WI38 (cell line): ENCODE measurements around the gene HIPK2.

Experiments used
- H3K4me3 ChIP-seq: 2 replicates; pipeline ENCODE4 v1.5.1; 2011; ENCODE audit warnings: low read depth, mild to moderate bottlenecking, control low read depth, low read length
- CTCF ChIP-seq: IDR thresholded peaks from 2 replicates; pipeline ENCODE4 v1.5.1; 2012; ENCODE audit warnings: low read depth, mild to moderate bottlenecking, control low read depth, low read length

HIPK2 gene

GRCh38 chr7:139582130-139582650 lies 195.6 kb downstream of the HIPK2 start:
- H3K4me3 ChIP-seq = no peak overlapping the region
- TF ChIP-seq CTCF = no peak

GRCh38 chr7:139580435-139580834 lies 197.4 kb downstream of the HIPK2 start:
- no peak for TF ChIP-seq CTCF
- H3K4me3 ChIP-seq = no peak overlapping the region

GRCh38 chr7:139576179-139576973 lies 201.4 kb downstream of the HIPK2 start:
- no peak overlapping the region for H3K4me3 ChIP-seq
- no peak for TF ChIP-seq CTCF

GRCh38 chr7:139575338-139575680 lies 202.5 kb downstream of the HIPK2 start:
- no peak overlapping the region for H3K4me3 ChIP-seq
- TF ChIP-seq CTCF = no peak

- no peak for TF ChIP-seq CTCF
These were observed 203.0 kb downstream of the HIPK2 start for GRCh38 chr7:139574618-139575337.

GRCh38 chr7:139573871-139574270 lies 203.9 kb downstream of the HIPK2 start:
- H3K4me3 ChIP-seq = no peak overlapping the region
- no peak for TF ChIP-seq CTCF

More at GRCh38 chr7:139574618-139575337, 203.0 kb downstream of the HIPK2 start:
- H3K4me3 ChIP-seq = no peak overlapping the region

- H3K4me3 ChIP-seq = no peak overlapping the region
- TF ChIP-seq CTCF = no peak
These were observed 205.0 kb downstream of the HIPK2 start for GRCh38 chr7:139572704-139573385.
